CD4-positive, CD25-positive, alpha-beta regulatory T cell (primary cell): ENCODE measurements around the gene EIF4E2. TPM values are rescaled to one million over a fixed set of nuclear protein-coding genes. Genes with fewer than 3 reads are reported as not detected.

ENCODE experiments used
- ATAC-seq, 2 donors: fragments of 150-1000 bp; cut with Tn5 transposase; one replicate each; pipeline ENCODE4 v1.10.0; 2021; ENCODE audit warnings: low read depth in 2 of 2, moderate number of reproducible peaks in 2 of 2, moderate library complexity in 1 of 2
- DNase-seq, 3 donors: peaks; one replicate each; pipeline versions ENCODE4 v3.0.0 to v3.0.0-alpha.2; 2012 to 2022; ENCODE audit warnings: mixed read lengths in 1 of 3
- H3K27ac ChIP-seq: one replicate; pipeline ENCODE4 v1.7.0; 2013; ENCODE audit warnings: mild to moderate bottlenecking, low read length; ENCODE audit not compliant: insufficient read depth, poor library complexity, severe bottlenecking
- H3K27me3 ChIP-seq: one replicate; pipeline ENCODE4 v1.7.0; 2013; ENCODE audit warnings: low read length; ENCODE audit not compliant: control insufficient read depth, insufficient read depth
- H3K36me3 ChIP-seq: one replicate; pipeline ENCODE4 v1.7.0; 2013; ENCODE audit warnings: mild to moderate bottlenecking, low read length, moderate library complexity; ENCODE audit not compliant: control insufficient read depth, insufficient read depth
- H3K4me1 ChIP-seq: 2 replicates; pipeline ENCODE4 v1.7.0; 2013; ENCODE audit warnings: mild to moderate bottlenecking, low read length; ENCODE audit not compliant: insufficient read depth, control insufficient read depth, poor library complexity, severe bottlenecking
- H3K4me3 ChIP-seq: one replicate; pipeline ENCODE4 v1.7.0; 2013; ENCODE audit warnings: low read depth, mild to moderate bottlenecking, low read length, moderate library complexity
- H3K9me3 ChIP-seq, 2 experiments: 1 replicate in 1 of 2; 2 replicates in 1 of 2; pipeline ENCODE4 v1.7.0; 2013; ENCODE audit warnings: low read length in 2 of 2, mild to moderate bottlenecking in 1 of 2, moderate library complexity in 1 of 2; ENCODE audit not compliant: control insufficient read depth in 2 of 2
- H3K27ac Mint-ChIP-seq, 3 donors: one replicate each; pipeline ENCODE4 v1.8.0; 2020 to 2022; ENCODE audit warnings: mild to moderate bottlenecking in 3 of 3, mixed read lengths in 3 of 3, moderate library complexity in 2 of 3
- H3K27me3 Mint-ChIP-seq: one replicate; pipeline ENCODE4 v1.8.0; 2022; ENCODE audit warnings: mild to moderate bottlenecking, mixed read lengths
- H3K36me3 Mint-ChIP-seq: one replicate; pipeline ENCODE4 v1.8.0; 2020; ENCODE audit warnings: mixed read lengths
- H3K4me1 Mint-ChIP-seq, 4 donors: one replicate each; pipeline ENCODE4 v1.8.0; 2020 to 2022; ENCODE audit warnings: mixed read lengths in 4 of 4, mild to moderate bottlenecking in 1 of 4
- H3K4me3 Mint-ChIP-seq, 4 donors: one replicate each; pipeline ENCODE4 v1.8.0; 2020 to 2022; ENCODE audit warnings: mild to moderate bottlenecking in 4 of 4, mixed read lengths in 4 of 4, moderate library complexity in 3 of 4
- H3K9me3 Mint-ChIP-seq, 7 donors: one replicate each; pipeline ENCODE4 v1.8.0; 2020 to 2022; ENCODE audit warnings: mixed read lengths in 7 of 7, mild to moderate bottlenecking in 3 of 7, moderate library complexity in 2 of 7
- polyA plus RNA-seq, 4 donors: library from polyadenylated mRNA; unstranded; fragments of 300-500 nt; fragmentation: Illumina TruSeq; gene quantifications; one replicate each; pipeline ENCODE4 v1.2.3, GENCODE V29; 2021
- total RNA-seq: library from RNA; stranded (reverse); gene quantifications from one replicate; pipeline ENCODE4 v1.2.3, GENCODE V29; 2022

Gene EIF4E2
- total and polyA plus RNA-seq, 5 donors from 2014 or later = 60.0 to 122 (median 94.0) TPM

- Mint-ChIP-seq H3K27ac (no peak overlapping the region), H3K27me3 (peaks cover 7% of the 10 kb centered on the region), H3K4me1 (peaks cover 0 to 4% (median 0%) of the 10 kb centered on the region in 4 donors), H3K4me3 (peak overlapping the region in 1 of 4 donors; percentile 12), H3K9me3 (no peaks in the 10 kb centered on the region), H3K36me3 (no peaks in the 10 kb centered on the region)
- H3K27me3 ChIP-seq = no peaks in the 10 kb centered on the region
- no peaks in the 10 kb centered on the region for H3K4me1 ChIP-seq
- H3K36me3 ChIP-seq = no peaks in the 10 kb centered on the region
- no peak overlapping the region for H3K27ac ChIP-seq
- no peaks in the 10 kb centered on the region for H3K9me3 ChIP-seq
- peak; percentile 41 to 46 (median 45) for DNase-seq
- no peak for ATAC-seq
- no peak overlapping the region for H3K4me3 ChIP-seq
Observed at GRCh38 chr2:232611559-232612218, 61.2 kb downstream of the EIF4E2 start.

- Mint-ChIP-seq H3K4me1 (peaks cover 0 to 4% (median 0%) of the 10 kb centered on the region in 4 donors), H3K9me3 (no peaks in the 10 kb centered on the region), H3K27me3 (peaks cover 8% of the 10 kb centered on the region), H3K36me3 (no peaks in the 10 kb centered on the region), H3K27ac (no peak overlapping the region), H3K4me3 (peak overlapping the region in 1 of 4 donors; percentile 16)
- H3K27me3 ChIP-seq = no peaks in the 10 kb centered on the region
- H3K36me3 ChIP-seq = no peaks in the 10 kb centered on the region
- H3K4me3 ChIP-seq = no peak overlapping the region
- H3K4me1 ChIP-seq = no peaks in the 10 kb centered on the region
- DNase-seq (no peak), ATAC-seq (no peak)
- no peaks in the 10 kb centered on the region for H3K9me3 ChIP-seq
- no peak overlapping the region for H3K27ac ChIP-seq
Observed at GRCh38 chr2:232613538-232614134, 63.1 kb downstream of the EIF4E2 start.

- H3K27ac ChIP-seq = no peak overlapping the region
- H3K4me1 Mint-ChIP-seq = peaks cover 0 to 4% (median 0%) of the 10 kb centered on the region in 4 donors
- no peak overlapping the region for H3K4me3 Mint-ChIP-seq
- no peaks in the 10 kb centered on the region for H3K4me1 ChIP-seq
- no peak overlapping the region for H3K4me3 ChIP-seq
- H3K36me3 Mint-ChIP-seq = no peaks in the 10 kb centered on the region
- H3K27ac Mint-ChIP-seq = no peak overlapping the region
- H3K9me3 Mint-ChIP-seq = no peaks in the 10 kb centered on the region
- no peak for ATAC-seq
- no peak for DNase-seq
- H3K27me3 Mint-ChIP-seq = peaks cover 10% of the 10 kb centered on the region
- no peaks in the 10 kb centered on the region for H3K9me3 ChIP-seq
- no peaks in the 10 kb centered on the region for H3K36me3 ChIP-seq
- no peaks in the 10 kb centered on the region for H3K27me3 ChIP-seq
Observed at GRCh38 chr2:232615339-232615738, 64.8 kb downstream of the EIF4E2 start.

Other genes starting within 250 kb of the EIF4E2 start
- gene ALPP, start 171.9 kb upstream of the EIF4E2 start, total RNA-seq = not detected
- gene ALPP, start 171.9 kb upstream of the EIF4E2 start, polyA plus RNA-seq = not detected
- not detected for gene ALPG, start 143.8 kb upstream of the EIF4E2 start, total RNA-seq
- not detected for gene ALPG, start 143.8 kb upstream of the EIF4E2 start, polyA plus RNA-seq
- not detected for gene ALPI, start 94.5 kb upstream of the EIF4E2 start, total RNA-seq
- not detected for gene ALPI, start 94.5 kb upstream of the EIF4E2 start, polyA plus RNA-seq
- gene ECEL1, start 62.9 kb upstream of the EIF4E2 start, total RNA-seq = not detected
- not detected for gene ECEL1, start 62.9 kb upstream of the EIF4E2 start, polyA plus RNA-seq
- gene PRSS56, start 30.3 kb upstream of the EIF4E2 start, total RNA-seq = not detected
- not detected for gene PRSS56, start 30.3 kb upstream of the EIF4E2 start, polyA plus RNA-seq
- gene CHRND, start 24.5 kb upstream of the EIF4E2 start, total RNA-seq = not detected
- not detected for gene CHRND, start 24.5 kb upstream of the EIF4E2 start, polyA plus RNA-seq
- gene CHRNG, start 11.0 kb upstream of the EIF4E2 start, total RNA-seq = not detected
- under 1 TPM in 1 of 4 donors, not detected in 3; 0.07 TPM for gene CHRNG, start 11.0 kb upstream of the EIF4E2 start, polyA plus RNA-seq
- 14.5 TPM for gene TIGD1, start 132 bp upstream of the EIF4E2 start, total RNA-seq
- 10 to 100 TPM; 11.2 to 15.1 (median 14.4) TPM for gene TIGD1, start 132 bp upstream of the EIF4E2 start, polyA plus RNA-seq
- gene EFHD1, start 82.9 kb downstream of the EIF4E2 start, total RNA-seq = 1.3 TPM
- gene EFHD1, start 82.9 kb downstream of the EIF4E2 start, polyA plus RNA-seq = 1 to 10 TPM in 2 of 4 donors, under 1 TPM in 2; 0.52 to 1.3 (median 0.98) TPM
- gene GIGYF2, start 146.6 kb downstream of the EIF4E2 start, total RNA-seq = 75.6 TPM
- 10 to 100 TPM; 15.2 to 20.7 (median 19.2) TPM for gene GIGYF2, start 146.6 kb downstream of the EIF4E2 start, polyA plus RNA-seq
- gene KCNJ13, start 225.9 kb downstream of the EIF4E2 start, total RNA-seq = not detected
- gene KCNJ13, start 225.9 kb downstream of the EIF4E2 start, polyA plus RNA-seq = under 1 TPM in 3 of 4 donors, not detected in 1; 0.25 to 0.30 (median 0.26) TPM